GM18526 (cell line): ENCODE measurements around the gene PLXDC1.

ENCODE experiments used
- POLR2A ChIP-seq: IDR thresholded peaks from 3 replicates; pipeline ENCODE4 v1.6.1; 2011; ENCODE audit not compliant: insufficient read length; ENCODE audit errors: extremely low read depth

Gene PLXDC1

DNA sequence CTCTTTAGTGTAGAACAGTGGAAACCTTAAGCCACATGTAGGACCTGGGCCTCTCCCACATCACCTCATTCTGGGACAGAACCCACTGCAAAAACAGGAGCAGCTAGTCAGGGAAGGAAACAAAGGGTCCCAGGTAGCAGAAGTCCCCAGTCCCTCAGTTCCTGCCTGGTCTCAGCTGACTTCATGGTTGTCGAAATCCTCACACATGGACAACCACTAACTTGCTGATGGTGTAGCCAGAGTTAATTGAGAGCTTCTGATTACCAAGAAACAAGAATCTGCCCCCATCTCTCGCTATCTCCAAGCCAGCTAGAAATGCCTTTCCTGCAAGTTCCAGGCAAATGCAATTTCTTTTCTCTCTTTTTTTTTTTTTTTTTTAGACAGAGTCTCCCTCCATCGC, 18.1 kb upstream of the PLXDC1 start:
- TF ChIP-seq POLR2A = no peak

DNA sequence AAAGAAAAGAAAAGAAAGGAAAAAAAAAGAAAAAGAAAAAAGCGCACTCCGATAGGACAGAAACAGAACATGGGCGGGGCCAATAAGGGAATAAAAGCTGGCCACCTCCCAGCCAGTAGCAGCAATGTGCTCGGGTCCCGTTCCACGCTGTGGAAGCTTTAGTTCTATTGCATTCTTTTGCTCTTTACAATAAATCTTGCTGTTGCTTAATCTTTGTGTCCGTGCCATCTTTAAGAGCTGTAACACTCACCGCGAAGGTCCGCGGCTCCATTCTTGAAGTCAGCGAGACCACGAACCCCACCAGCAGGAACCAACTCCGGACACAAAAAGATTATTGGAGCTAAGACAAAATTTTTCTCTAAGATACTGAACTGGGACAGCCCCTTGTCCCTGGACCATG, 17.7 kb upstream of the PLXDC1 start:
- no peak for TF ChIP-seq POLR2A

DNA sequence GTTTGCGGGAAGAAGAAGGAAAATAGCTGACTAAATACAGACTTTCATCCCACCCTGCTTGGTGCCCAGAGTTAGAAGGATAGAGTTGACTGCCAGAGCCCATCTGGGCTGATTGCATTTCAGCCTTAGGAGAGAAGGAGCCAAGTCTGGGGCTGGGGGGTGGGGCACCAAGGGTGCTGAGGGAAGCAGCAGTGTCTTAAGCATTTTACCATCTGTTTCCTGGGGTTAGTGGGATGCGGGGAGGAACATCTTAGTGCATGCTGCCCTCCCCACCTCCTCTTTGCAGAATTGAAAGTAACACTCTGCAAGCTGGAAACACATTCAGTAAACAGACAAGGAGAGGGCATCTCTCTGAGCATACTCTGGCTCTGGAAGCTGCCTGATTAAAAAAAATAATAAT, 16.0 kb upstream of the PLXDC1 start:
- no peak for TF ChIP-seq POLR2A

- TF ChIP-seq POLR2A = no peak
Measured at GRCh38 chr17:39166437-39167335, 15.2 kb upstream of the PLXDC1 start.

DNA sequence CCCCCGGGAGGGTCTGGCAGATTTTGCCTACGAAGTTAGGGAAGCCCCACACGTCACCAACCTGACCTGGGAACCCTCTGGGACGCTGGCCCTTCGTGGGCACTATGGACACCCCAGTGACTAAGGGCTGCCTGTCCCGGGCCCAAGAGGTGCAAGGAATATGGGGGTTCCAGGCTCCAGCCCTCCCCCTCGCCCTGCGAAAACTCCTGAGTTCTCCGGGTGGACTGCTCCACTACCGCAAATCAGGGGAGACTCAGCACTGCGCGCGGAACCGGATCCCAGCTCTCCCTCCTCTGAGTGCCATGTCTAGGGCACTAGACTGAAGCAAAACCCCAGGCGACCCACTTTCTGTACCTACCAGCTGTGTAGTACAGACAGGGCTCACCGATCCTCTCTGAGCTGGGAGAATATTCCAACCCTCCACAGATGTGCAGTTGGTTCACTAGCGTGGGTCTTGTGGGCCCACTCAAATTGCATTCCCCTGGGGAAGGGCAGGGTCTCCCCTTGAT, 14.5 kb upstream of the PLXDC1 start, which contains the start of gene ARL5C:
Gene ARL5C, minus strand, starts transcription at position 321 of the 509 bp plus-strand sequence. CDS start 401 bp downstream, outside the sequence.
- no peak for TF ChIP-seq POLR2A

- no peak for TF ChIP-seq POLR2A
Measured at GRCh38 chr17:39165178-39165840, 13.9 kb upstream of the PLXDC1 start.

DNA sequence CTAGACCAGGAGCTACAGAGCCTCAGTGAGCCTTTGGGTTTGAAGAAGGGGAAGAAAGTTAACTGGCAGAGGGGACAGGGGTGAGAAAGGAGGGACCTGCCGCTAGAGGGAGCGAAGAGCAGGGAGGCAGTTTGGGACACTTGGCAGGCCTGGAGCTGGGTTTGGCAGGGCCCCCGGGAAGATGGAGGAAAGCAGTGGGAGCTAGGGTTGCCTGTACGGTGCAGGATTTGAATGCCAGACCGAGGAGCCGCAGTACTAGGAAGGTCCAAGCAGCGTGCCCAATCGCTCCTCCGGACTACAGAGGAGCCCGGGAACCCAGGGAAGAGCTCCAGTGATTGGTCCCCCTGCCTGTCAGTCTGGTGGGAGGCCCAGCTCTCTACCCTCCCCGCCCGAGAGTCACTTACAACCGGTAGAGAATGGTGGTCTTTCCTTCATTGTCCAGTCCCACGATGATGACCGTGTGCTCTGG, 13.3 kb upstream of the PLXDC1 start:
- no peak for TF ChIP-seq POLR2A

GRCh38 chr17:39161962-39162361, 10.5 kb upstream of the PLXDC1 start:
- no peak for TF ChIP-seq POLR2A

DNA sequence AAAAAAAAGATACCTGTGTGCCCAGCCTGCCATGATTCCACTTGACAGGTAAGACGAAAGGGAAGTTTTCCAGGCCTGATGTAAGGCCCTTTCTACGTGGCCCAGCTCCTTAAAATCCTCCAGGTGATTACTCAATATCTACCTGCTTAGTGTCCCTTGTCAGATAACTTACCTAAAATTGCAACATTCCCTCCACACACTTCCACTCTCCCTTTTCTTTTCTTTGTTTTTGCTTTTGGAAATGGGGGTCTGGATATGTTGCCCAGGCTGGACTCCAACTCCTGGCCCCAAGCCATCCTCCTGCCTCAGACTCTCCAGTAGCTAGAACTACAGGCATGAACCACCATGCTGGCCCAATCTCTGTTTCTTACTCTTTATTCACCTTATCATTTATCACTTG, 7.2 kb upstream of the PLXDC1 start:
- no peak for TF ChIP-seq POLR2A

GRCh38 chr17:39156491-39156890, 5.1 kb upstream of the PLXDC1 start:
- TF ChIP-seq POLR2A = no peak

DNA sequence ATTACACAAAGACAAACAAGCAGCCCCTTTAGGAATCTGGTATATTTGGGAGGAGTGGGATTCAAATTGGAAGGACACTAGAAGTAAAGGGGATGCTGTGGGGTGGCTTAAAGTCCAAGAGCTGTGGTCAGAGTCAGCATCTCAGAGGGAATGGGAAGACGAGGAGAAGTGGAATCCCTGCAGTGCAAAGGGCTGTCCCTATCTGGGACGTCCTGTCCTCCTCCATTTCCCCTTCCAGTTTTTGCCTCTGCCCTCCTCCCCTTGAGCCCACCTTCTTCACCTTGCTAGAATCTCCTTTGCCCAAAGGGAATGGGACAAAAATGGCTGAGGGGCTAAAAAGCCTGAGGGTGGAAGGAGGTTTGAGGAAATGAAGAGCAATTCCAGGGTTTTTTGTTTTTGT, 4.2 kb upstream of the PLXDC1 start:
- no peak for TF ChIP-seq POLR2A

- no peak for TF ChIP-seq POLR2A
Measured at GRCh38 chr17:39153599-39154051, 2.2 kb upstream of the PLXDC1 start.

DNA sequence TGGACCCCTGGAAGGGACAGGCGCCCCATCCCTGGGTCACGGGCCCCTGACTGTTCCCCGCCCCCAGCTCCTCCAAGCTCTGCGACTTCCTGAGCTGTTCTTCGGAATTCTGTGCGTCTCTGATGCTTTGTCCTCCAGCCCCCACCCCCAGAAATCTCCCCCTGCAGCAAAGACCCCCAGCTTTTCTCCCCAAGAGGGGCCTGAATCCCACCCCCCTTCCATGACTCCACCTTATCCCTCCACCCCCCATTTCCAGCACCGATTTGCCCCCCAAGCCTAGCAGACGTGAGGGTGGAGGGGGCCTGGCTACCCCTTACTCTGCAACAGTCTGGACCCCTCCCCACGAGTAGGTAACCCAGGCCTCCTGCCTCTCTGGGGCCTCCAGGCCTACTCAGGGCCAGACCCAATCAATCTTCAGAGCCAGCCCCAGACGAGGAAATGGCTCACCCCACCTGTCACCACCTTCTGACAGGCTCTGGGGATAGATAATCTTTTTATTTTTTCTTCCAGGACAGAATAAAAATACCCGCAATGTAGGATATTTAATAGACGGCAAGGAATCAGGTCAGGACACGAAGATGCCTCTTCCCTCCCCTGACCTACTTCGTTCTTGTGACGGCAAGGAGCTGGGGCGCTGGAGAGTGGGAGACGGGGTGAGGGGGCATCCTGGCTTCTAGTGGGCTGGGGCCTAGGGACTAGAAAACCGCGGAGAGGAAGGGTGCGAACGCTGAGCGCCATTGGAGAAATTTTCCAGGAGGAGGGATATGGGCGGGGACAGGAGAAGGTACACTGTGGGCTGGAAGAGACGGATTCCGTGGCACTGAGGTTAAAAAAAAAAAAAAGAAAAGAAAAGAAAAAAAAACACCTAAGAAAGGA, 744 bp upstream of the PLXDC1 start:
- no peak for TF ChIP-seq POLR2A

DNA sequence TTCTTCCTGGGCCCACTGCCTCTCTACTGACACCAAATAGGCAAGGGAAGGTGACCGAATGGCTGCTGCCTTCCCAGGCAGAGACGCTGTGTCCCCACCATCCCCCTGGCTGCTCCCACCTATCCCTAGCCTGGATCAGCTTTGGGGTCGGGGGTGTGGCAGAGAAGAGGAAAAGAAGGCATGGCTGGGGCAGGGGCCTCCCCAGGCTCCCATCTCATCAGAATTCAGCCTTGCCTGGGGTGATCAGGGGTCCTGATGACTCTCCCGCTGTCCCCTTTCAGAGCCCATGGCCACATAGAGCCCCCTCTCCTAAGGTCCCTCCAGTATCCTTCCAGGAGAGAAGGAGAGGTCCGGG, 665 bp downstream of the PLXDC1 start:
- TF ChIP-seq POLR2A = no peak

DNA sequence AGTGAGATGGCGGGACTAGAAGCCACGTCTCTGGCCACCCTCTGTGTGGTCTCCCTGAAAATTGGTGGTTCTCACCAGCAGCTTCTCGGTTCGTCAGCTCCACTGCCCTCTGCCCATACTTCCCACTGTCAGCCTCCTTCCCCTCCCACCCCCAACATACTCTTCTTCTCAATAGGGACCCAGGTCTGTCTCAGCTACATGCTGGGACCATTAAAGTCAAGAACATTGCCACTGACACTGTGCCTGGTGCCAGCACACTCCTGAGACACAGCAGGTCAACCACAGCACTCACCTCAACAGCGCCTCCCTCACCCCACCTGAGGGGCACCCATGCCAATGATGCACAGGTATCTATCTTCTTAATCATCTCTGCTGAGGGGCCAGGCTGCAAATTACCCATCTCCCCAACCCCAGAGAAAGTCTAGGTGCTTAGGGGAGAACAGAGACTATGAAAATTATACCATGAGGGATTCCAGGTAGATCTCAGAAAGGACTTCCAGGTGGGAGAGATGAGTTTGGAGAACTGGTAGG, 1.3 kb downstream of the PLXDC1 start:
- no peak for TF ChIP-seq POLR2A
